RWPE1 (cell line): ENCODE measurements around the gene CEND1.

ENCODE experiments used
- CTCF ChIA-PET: fragments of 350-600 bp; sonication (Branson Sonifier 250); formaldehyde crosslinking; extraction: SDS; loops from one replicate; lab custom pipeline; 2021; lab: Yijun Ruan, JAX
- POLR2A ChIA-PET: fragments of 400-600 bp; formaldehyde crosslinking; extraction: SDS; loops from one replicate; lab custom pipeline; 2020; ENCODE audit warnings: antibody characterized with exemption; ENCODE audit not compliant: low non-redundant PET; lab: Yijun Ruan, JAX
- DNase-seq: peaks from one replicate; pipeline ENCODE4 v3.0.0; 2012; ENCODE audit warnings: low spot score
- H3K27ac ChIP-seq: fragments of 450-650 bp; 2 replicates; pipeline ENCODE4 v1.5.1; 2017
- CTCF ChIP-seq: fragments of 450-650 bp; conservative IDR thresholded peaks from 2 replicates; pipeline ENCODE4 v1.5.1; 2017; ENCODE audit warnings: low read depth, mild to moderate bottlenecking

The CEND1 gene

GRCh38 chr11:828506-829175 is 38.8 kb upstream of the CEND1 start:
- DNase-seq, result no peak
- ChIA-PET POLR2A (interaction anchor here (0.6 to 0.7 kb wide), 2 partner anchors 11 to 16 kb away, joined by 4 to 13 read pairs; no protein-coding TSS in a partner anchor), CTCF (no interaction called here)
- H3K27ac ChIP-seq, result no peak overlapping the region
- TF ChIP-seq CTCF, result no peak

- no peak for DNase-seq
- no peak for TF ChIP-seq CTCF
- ChIA-PET POLR2A (no interaction called here), CTCF (no interaction called here)
- H3K27ac ChIP-seq, result no peak within 1 kb of the TSS
These were observed 38.0 kb upstream of the CEND1 start, which contains the start of gene CRACR2B for GRCh38 chr11:827897-828192. CRACR2B (plus strand) TSS chr11:827919; CDS start chr11:828608, 689 bp downstream.

GRCh38 chr11:827146-827896 is 37.4 kb upstream of the CEND1 start:
- DNase-seq, result no peak
- ChIA-PET POLR2A (no interaction called here), CTCF (no interaction called here)
- no peak for TF ChIP-seq CTCF
- no peak overlapping the region for H3K27ac ChIP-seq

GRCh38 chr11:826836-827145 is 36.9 kb upstream of the CEND1 start:
- CTCF ChIA-PET, result no interaction called here
- no peak overlapping the region for H3K27ac ChIP-seq
- DNase-seq, result no peak
- TF ChIP-seq CTCF, result no peak
- POLR2A ChIA-PET, result no interaction called here

GRCh38 chr11:826227-826621 is 36.3 kb upstream of the CEND1 start:
- ChIA-PET CTCF (no interaction called here), POLR2A (no interaction called here)
- TF ChIP-seq CTCF, result no peak
- DNase-seq, result no peak
- H3K27ac ChIP-seq, result no peak overlapping the region

- no peak for DNase-seq
- no peak for TF ChIP-seq CTCF
- H3K27ac ChIP-seq, result no peak overlapping the region; the same call in 1 of the 2 replicates
- CTCF ChIA-PET, result no interaction called here
- POLR2A ChIA-PET, result no interaction called here
These were observed 35.7 kb upstream of the CEND1 start for GRCh38 chr11:825366-826226.
